Activated T-cell treated with anti-CD3 and anti-CD28 coated beads for 4 hours (primary cell): ENCODE data around the gene PHF24.
"Not testable (repeated sequence)": the region's sequence is repeated elsewhere in the genome, so short reads cannot be mapped to it uniquely, and the experiment has no call there.

Source experiments
- DNase-seq: peaks from one replicate; pipeline ENCODE4 v3.0.0-alpha.2; 2020

The PHF24 gene

DNA sequence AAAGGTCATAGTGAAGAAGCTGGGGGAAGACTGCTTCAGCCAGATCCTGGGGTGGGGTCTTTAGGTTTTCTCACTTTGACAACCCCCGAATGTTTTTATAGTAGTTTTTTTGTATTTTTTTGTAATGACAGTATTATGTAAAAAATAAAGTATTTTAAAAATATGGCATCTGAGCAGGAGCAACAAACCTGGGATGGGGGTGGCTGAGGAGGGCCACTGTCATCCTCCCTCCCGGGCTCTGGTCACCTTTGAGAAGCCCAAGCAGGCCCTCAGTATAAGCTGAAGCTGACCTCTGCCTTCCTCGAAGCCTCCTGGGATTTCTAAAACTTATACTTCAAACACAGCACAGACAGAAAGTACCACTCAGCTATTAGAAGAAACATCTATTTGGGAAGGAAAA lies 40.2 kb downstream of the PHF24 start:
- DNase-seq, result no peak

DNA sequence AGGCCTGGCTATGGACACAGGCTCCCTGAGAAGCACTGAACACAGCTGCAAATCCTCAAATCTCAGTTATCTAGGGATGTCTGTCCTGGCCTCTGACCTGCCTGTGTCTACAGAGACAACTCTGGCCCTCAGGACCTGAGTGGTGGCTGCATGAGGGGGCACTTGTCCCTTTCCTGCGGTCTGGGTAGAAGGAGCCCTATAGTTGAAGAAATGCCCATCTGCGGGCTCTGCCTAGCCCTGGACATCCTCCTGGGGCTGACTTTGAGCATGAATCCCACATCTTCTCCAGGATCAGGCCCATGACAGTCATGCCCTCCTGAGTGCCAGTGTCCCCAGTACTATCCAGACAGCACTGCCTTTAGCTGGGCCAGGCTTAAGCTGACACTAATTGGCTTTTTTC lies 41.5 kb downstream of the PHF24 start:
- DNase-seq, result no peak

DNA sequence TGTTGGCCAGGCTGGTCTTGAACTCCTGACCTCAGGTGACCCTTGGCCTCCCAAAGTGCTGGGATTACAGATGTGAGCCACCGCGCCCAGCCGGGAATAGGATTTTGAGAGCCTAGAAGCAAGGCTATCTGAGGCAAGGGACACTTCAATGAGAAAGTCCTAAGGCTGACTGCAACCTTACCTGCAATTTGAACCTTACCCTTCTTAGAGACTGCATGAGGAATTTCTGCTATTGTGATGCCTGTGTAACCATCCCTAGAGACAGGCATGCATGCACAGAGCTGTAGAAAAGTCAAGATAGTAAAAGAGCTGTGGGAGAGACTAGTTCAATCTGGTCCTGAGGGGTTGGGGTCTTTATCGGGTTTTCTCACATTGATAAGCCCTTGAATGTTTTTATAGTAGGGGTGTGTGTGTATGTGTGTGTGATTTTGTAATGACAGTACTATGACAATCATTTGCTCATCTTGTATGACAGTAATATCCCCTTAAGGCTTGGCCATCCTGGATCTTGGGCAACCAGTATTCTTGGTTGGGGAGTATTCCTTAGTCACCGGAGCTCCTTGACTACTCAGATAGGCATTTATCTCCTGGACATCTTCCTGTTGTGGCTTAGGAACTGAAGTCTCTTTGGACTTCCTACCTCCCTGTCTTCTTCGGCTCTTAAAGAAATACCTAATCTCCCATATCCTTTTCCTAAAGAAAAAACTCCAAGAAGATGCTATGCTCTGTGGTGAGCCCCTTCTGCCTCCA lies 42.6 kb downstream of the PHF24 start:
- DNase-seq, result no peak

DNA sequence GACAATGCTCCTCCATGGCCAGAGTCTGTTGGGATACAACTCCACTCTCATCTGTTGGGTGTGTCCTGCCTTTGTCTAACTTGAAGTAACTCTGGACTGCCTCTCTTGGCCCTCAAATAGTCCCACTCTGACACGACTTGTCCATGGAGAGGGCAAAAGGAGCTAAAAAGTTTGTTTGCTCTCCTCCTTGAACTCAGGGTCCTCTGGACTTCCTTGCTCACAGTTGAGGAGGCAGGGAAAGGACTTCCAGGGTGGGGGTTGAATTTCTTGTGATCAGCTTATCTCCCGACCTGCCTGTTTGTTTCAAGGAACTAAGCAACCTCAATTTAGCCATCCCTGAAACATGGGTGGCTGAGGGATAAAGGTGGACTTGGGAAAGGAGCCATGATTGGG lies 43.2 kb downstream of the PHF24 start:
- DNase-seq, result no peak

DNA sequence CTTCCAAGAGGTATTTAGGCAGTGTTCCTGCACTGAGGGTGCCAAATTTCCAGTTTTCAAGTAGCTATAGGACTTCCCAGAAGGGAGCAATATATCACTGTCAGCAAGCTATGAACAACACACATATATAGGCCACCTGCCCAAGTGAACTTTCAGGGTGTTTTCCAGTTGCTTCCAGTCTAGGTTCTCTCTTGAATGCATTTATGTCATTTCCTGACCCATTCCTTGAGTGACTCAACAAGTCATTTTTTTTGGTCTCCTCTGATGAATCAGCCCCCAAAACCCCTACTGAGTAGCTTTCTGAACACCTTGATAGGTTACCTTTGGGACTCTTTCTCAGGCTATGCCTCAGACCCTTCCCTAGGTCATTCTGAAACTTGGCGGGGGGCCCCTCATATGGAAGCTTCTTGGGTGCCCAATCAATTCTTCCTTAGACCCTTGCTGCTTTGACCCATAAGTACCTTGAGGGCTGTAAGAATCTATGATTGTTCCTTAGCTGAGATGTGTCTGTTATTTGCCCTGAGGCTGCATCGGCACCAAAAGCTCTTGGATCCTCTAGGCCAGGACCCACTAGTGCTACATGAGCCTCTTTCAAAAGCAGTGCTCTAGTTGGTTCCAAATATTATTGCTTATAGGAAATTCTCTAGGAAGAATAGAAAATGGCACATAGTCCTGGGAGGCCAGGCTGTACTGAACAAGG lies 43.9 kb downstream of the PHF24 start:
- no peak for DNase-seq

DNA sequence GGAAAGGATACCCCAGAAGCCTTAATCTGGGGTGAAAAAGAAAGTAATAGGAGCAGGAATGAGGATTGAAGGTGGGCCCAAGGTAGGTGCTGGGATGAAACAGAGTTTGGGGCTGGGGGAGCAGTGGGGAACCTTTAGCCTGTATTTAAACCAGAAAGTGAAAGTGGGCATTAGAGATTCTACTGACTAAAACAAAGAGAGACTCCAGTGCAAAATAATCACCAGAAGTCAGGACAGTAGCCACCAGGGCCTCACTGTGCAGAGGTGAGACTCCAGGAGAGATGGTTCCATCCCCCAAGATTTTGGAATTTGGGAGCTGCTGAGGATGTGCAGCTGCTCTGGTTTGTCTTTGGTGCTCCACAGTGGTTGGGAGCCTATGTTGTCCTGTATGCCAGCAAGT lies 44.5 kb downstream of the PHF24 start:
- no peak for DNase-seq

DNA sequence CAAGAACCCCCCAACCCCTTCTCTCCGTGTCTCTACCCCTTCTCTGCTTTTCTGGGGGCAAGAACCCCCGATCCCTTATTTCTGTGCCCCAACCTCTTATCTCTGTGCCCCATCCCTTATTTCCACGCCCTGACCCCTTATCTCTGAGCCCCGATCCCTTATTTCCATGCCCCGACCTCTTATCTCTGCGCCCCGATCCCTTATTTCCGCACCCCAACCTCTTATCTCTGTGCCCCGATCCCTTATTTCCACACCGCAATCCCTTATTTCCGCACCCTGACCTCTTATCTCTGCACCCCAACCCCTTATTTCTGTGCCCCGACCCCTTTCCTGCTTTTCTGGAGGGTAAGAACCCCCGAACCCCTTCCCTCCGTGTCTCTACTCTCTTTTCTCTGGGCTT lies 46.2 kb downstream of the PHF24 start:
- DNase-seq, result not testable (repeated sequence)

DNA sequence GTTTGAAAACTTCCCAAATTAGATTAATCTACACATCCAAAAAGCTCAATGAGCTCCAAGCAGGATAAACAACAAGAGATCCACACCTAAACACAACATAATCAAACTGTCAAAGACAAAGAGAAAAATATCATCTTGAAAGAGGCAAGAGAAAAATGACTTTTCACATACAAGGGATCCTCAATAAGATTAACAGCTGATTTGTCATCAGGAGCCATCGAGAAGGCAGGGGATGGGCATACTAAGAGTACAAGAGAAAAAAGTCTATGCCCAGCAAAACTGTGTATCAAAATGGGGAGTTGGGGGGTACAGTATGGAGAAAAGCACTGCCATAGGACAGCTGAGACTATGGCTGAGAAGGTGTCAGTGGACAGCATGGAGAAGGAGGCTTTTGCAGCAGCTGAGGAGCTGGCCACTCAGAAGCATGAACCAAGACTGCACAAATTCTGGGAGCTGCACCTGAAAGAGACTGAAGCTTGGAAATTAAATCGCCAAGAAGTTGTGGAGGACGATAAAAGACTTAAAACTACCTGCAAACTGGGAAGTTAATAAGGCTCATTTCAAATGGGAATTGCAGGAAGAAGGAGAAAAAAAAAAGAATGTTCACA lies 52.4 kb downstream of the PHF24 start:
- no peak for DNase-seq

DNA sequence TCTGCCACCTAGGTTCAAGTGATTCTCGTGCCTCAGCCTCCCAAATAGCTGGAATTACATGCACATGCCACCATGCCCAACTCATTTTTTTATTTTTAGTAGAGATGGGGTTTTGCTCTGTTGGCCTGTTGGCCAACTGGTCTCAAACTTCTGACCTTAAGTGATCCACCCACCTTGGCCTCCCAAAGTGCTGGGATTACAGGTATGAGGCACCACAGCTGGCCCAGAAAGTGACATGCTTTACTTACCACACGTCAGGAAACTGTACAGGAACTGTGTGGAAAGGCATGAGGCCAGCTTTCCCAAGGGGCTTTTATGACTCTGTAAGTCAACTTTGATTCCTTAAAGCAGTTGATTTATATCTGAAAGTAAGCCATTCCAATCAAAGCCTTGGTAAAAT lies 56.4 kb downstream of the PHF24 start:
- DNase-seq, result no peak

DNA sequence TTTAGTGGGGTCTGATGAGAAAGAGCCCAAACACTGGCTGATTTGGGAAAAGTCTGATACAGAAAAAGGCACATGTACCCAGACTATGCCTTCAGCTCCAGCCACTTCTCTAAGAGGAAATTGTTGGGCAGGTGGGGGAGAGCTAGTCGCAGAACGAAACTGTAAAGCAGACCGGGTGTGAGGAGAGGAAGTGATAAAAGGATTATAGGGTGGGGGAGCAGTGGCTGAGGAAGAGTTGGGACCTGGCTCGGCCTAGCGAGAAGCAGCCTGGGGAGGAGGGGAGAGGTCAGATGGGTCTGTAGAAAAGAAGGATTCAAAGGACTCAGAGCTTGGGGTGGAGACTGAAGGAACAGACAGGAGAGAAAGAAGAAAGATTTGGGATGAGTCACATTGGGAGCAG lies 65.4 kb downstream of the PHF24 start:
- DNase-seq, result not testable (repeated sequence)

DNA sequence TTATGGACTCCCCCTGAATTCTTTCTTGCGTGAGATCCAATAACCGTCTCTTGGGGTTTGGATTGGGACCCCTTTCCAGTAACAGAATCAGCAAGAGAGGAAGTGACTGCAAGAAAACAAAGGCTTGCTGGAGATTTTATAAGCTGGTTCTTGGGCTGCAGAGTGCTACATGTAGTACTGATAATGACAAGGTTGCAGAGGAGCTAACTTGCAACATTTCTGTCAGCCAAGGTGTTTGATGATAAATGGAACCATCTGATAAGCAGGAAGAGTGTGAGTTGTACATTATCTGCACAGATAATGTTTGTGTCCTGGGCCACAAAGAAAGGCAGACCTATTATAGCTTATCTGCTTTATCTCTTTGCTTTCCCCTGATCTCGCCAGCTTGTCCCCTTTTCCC lies 68.6 kb downstream of the PHF24 start:
- no peak for DNase-seq

DNA sequence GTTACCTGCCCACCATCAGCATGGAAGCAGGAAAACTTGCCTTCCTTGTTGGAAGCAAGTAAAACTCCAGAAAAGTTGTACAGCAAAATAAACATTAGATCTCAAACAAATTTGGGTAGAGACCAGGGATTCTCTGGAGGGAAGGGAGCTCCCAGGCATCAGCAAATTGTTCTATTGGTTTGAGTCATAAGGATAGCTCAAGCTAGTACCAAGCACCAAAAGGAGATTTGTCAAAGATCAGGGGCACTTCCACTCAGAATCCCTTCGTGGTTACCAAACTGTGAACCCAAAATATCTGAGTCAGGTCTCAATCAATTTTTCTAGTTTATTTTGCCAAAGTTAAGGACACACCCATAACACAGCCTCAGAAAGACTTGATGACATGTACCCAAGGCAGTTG lies 69.3 kb downstream of the PHF24 start:
- no peak for DNase-seq

DNA sequence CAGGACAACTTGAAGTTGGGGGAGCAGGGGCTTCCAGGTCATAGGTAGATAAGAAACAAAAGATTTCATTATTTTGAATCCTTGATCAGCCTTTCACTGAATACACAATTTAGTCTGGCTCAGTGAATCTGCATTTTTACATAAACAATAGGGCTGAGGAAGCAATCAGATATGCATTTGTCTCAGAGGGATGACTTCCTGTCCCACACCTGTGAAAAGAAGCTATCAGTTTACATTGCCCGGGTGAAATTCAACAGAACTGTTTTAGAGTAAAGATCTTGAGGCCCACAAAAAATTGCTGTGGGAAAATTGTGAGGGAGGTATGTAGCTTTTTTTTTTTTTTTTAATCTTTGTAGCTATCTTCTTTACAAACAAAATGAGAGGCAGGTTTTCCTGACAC lies 69.8 kb downstream of the PHF24 start:
- DNase-seq, result no peak

DNA sequence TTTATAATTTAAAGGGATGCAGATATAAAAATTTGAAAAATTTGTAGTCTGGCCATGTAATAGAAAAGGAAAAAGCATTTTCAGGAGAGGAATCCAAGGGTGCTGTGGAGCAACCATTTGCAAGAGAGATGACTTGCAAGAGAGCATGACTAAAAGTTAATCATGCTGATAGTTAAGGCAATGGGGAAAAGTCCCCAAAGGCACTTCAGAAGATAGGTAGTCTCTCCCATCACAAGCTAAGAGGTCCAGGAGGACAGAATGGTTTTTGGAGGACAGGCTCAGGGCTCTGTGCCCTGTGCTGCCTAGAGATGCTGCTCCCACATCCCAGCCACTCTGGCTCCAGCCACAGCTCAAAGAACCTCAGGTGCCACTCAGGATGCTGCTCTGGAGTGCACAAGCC lies 70.3 kb downstream of the PHF24 start:
- DNase-seq, result no peak

DNA sequence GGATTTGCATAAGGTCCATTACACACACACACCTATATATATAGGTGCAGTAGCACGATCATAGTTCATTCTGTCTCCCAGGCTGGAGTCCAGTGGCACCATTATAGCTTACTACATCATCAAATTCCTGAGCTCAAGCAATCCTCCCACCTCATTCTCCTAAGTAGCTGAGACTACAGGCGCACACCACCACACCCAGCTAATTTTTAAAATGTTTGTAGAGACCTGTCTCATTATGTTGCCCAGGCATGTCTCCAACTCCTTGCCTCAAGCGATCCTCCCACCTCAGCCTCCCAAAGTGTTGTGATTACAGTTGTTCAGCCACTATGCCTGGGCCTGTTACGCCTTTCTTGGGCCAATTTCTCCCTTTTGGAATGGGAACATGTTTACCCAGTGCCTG lies 71.2 kb downstream of the PHF24 start:
- no peak for DNase-seq

DNA sequence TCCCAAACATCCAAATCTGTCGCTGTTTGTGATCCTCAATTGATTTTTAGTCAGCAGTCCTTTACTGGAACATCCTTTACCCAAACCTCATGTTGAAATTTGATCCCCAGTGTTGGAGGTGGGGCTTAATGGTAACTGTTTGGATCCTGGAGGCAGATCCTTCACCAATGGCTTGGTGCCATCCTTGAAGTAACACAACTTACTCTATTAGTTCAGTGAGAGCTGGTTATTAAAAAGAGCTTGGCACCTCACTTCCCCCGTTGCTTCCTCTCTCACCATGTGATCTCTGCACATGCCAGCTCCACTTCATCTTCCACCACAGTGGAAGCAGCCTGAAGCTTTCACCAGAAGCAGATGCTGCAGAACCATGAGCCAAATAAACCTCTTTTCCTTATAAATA lies 71.8 kb downstream of the PHF24 start:
- DNase-seq, result no peak
